ENCODE data around the gene SART1. TPM values are rescaled to one million over a fixed set of nuclear protein-coding genes. Genes with fewer than 3 reads are reported as not detected.
A peak's percentile ranks its signal among the peaks of the same experiment; 100 is the strongest.

SART1 gene
- total RNA-seq, 1 donor, result 22.7 TPM

GRCh38 chr11:66012371-66012945 lies 50.9 kb downstream of the SART1 start:
- DNase-seq (ENCODE audit: low read depth), result no peak
- no peak overlapping the region for H3K4me3 ChIP-seq (ENCODE audit: low read depth, low read length)
- no peak for TF ChIP-seq CTCF (IDR thresholded peaks at IDR 0.05; ENCODE audit: insufficient read depth, low read length)

DNA sequence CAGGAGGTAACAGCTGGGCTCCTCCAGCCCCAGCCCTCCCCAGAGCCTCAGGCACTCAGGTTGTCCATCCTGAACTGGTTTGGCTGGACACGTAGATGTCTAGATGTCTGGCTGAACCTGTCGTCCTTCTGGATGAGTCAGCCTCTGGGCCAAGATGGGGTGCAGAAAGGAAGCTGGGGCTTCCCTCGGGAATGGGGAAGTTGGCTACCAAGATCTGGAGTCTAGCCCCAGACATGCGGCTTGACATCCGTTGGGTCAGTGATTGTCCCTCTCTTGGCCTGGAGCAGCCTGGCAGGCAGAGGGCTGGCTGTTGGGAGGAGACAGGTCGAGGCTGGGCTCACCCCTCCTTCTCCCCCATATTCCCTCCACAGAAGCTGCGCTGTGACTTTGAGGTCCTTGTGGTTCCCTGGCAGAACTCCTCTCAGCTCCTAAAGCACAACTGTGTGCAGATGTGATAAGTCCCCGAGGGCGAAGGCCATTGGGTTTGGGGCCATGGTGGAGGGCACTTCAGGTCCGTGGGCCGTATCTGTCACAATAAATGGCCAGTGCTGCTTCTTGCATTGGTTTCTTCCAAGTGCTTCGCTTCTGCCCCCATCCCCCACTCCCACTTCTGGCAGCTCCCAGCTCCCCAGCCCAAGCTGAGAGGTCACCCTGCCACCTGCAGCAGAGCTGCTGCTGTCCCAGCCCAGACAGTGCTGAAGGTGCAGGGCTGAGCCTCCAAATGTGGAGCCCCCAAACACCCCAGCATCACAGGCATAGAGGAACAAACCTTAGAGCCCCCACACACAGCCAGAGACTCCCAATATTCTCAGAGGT lies 51.6 kb downstream of the SART1 start:
- no peak for TF ChIP-seq CTCF (IDR thresholded peaks at IDR 0.05; ENCODE audit: insufficient read depth, low read length)
- H3K4me3 ChIP-seq (ENCODE audit: low read depth, low read length), result no peak overlapping the region
- DNase-seq (ENCODE audit: low read depth), result no peak

- TF ChIP-seq CTCF (IDR thresholded peaks at IDR 0.05; ENCODE audit: insufficient read depth, low read length), result no peak
- no peak overlapping the region for H3K4me3 ChIP-seq (ENCODE audit: low read depth, low read length)
- no peak for DNase-seq (ENCODE audit: low read depth)
Observed at GRCh38 chr11:66013762-66014100, 52.2 kb downstream of the SART1 start.

DNA sequence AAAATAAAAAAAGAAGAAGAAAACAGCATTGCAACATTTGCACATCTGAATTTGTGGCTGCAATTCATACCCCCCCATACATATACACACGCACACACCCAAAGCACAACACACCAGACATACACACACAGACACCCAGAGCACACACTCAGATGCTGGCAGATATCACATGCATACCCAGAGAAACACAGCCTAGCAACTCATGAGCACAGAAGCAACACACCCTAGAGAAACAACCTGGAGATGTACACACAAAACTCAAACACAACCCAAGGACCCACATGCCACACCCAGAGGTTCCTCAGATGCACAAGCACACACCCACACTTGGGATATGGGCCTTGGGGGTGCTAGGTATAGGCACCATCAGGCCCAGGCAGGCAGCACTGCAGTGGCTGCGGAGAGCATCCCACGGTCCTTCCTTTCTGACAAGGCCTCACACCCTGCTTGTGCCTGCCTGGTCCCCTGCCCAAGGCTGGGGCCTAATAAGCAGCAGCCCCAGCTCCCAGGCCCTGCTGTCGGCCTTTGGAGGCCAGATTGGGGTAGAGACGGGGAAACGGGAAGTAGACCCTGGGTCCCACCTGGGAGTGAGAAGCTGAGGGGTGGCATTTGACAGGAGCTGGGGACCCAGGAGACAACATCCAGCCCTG lies 53.4 kb downstream of the SART1 start:
- peak; percentile 10 for DNase-seq (ENCODE audit: low read depth)
- H3K4me3 ChIP-seq (ENCODE audit: low read depth, low read length), result no peak overlapping the region
- TF ChIP-seq CTCF (IDR thresholded peaks at IDR 0.05; ENCODE audit: insufficient read depth, low read length), result no peak

- no peak for TF ChIP-seq CTCF (IDR thresholded peaks at IDR 0.05; ENCODE audit: insufficient read depth, low read length)
- DNase-seq (ENCODE audit: low read depth), result peak; percentile 43
- no peak overlapping the region for H3K4me3 ChIP-seq (ENCODE audit: low read depth, low read length)
Observed at GRCh38 chr11:66015454-66015881, 53.9 kb downstream of the SART1 start.

DNA sequence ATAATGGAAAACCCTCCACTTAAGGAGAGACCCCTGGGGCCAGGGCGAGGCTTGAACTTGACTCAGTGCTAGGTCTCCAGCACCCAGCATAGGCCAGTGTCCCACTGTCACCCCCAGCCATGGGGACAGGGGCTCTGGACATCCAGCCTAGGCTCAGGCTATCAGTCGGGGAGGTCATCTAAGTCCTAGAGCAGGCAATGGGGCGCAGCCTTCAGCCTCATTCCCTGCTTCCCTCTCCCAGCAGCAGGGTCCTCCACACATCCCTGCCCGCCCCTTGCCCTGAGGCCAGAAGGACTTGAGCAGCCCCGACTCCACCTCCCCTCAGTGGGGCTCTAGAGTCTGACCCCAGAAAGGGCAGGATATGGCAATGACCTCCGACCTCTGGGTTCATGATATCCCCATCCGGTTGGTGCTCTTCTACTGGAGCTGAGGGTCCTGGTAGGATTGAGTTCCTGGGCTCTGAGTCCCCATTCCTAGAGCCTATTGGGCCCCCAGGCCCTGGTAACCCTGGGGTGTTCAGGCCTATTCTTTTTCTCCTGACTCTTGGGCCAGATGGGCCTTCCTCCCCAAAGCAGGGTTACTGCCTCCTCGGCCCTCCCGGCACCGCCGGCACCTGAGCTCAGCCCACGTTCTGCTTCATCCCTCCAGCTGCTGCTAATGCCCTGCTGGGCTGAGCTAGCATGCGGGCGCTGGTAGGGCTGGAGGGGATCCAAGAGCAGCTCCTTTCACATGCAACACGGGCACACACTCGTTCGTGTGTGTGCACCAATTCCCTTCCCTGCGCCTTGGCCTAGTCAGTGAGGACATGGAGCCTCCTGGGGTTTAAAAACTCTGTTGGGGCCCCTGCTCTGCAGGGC lies 54.6 kb downstream of the SART1 start:
- no peak overlapping the region for H3K4me3 ChIP-seq (ENCODE audit: low read depth, low read length)
- TF ChIP-seq CTCF (IDR thresholded peaks at IDR 0.05; ENCODE audit: insufficient read depth, low read length), result no peak
- DNase-seq (ENCODE audit: low read depth), result no peak

Data from fibroblast of the aortic adventitia (primary cell).